ENCODE data around the gene ZNF469.

Gene ZNF469

DNA sequence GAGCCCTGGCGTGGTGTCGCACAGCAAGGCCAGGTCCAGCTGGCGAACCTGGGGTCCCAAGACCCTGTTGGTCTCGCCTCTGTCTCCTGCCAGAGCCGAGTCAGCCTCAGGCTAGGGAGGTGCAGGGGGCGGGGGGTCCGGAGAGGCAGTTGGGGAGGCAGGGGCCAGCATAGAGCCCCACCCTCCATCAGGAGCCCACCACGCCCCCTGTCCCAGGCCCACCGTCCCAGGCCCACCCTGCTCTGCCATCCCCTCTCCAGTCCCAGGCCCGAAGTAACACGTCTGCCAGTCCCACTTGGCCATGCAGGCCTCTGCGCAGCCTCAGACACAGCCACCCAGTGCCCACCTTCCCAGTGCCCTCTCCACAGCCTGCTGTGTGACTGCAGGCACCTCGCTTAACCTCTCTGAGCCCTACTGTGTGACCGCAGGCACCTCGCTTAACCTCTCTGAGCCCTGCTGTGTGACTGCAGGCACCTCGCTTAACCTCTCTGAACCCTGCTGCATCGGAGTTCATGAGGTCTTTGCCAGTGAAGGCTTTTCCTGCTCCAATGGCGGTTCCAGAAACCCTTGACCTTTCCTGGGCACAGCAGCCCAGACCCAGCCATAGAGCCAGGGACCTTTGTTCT, 29.3 kb downstream of the ZNF469 start:
- no peak for DNase-seq

DNA sequence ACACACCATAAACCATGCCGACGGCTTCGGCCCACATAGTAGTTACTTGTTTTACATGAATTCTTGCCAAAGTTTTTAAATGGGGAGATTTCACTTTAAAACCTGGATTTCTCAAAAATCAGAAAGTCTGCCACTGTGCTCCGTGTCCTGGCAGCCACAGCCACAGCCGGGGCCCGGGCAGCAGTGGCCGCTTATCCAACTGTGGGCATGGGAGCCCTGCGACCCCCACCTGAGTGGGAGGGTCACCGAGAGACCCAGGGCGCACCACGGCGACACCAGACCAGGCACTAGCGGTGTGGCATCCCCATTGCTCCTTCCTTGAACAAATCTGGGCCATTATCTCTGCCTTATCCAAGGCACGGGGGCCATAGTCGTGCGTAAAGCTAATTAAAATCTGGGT, 30.0 kb downstream of the ZNF469 start:
- no peak for DNase-seq

DNA sequence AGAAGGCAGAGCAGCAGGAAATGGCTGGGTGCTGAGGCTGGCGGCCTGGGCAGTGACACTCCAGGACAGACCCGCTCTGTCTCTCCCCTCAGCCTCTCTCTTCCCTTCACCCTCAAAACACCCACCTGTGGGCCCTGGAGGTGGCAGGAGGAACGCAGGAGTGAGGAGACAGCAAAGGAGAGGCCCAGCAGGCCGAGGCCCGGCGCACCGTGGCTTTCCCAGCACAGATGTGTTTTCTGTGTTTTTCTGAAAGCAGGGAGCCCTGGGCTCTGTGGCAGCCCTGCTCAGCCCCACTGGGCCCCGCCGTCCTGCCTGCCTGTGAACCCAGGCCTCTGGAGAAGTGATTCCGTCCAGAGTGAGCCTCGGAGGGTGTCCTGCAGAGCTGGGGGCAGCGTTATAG, 30.5 kb downstream of the ZNF469 start:
- no peak for DNase-seq

DNA sequence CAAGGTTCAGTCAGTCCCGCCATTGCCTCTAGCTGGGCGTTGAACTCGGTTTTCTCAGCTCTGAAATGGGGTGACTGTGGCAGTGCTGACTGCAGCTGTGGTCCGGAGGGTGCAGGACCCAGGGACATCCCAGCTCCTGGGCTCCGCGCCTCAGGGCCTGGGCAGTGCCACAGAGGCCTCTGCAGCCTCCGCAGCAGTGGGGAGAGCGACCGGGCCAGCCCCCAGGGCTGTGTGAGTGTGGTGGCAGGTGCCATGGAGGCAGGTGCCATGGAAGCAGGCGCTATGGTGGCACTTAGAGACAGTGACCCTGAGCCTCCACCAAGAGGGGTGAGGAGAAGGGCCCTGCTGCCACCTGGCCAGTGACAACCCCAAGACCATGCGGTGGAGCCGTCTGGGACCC, 30.9 kb downstream of the ZNF469 start:
- no peak for DNase-seq

DNA sequence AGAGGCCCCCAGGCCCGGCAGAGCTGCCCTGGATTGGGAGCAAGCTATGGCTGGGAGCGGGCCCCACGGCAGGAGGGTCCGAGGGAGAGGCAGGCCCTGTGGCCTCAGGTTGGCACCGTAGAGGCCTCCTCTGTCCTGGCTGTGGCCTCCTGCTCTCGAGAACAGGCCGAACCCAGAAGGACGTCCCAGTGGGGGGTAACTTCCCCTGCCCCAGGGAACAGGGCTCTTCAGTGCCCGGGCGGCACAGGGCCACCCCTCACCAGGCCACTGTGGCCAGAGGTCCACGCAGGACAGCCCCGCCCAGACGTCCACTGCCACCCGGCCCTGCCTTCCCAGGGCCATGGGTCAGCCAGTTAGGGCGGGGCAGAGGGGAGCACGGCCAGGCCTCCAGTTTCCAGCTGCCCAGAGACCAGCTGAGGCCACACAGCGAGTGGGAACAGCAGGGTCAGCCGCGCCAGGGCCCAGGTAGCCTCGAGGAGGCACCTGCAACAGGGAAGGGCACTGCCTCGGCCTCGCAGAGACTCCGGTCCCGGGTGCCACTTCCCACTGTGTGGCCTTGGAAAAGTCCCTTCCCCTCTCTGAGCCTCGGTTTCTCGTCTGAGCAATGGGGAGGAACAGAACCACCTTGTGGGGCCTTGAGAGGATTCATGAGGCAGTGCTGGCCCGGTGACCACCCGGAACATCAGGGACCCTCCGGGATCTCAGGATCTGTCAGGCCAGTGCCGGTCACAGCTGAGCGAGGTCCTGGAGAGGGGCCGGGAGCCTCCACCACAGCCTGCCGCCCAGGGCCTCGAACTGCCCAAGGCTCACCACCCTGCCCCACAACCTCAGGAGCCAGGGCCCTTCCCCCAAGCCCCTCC, 32.0 kb downstream of the ZNF469 start:
- DNase-seq = no peak

DNA sequence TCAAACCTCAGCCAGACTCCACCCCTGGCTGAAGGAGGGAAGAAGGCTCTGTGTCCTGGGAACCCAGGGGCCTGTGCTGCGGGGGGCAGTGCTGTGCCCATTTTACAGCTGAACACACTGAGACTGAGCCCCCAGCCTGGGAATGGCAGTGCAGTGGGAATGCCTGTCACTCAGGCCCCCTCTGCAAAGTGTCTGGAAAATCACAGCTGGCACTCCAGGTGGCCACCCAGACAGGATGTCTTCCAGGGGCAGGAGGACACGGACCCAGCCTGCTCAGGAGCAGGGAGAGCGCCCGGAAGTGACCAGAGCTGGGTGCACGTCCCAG, 32.6 kb downstream of the ZNF469 start:
- DNase-seq = no peak

DNA sequence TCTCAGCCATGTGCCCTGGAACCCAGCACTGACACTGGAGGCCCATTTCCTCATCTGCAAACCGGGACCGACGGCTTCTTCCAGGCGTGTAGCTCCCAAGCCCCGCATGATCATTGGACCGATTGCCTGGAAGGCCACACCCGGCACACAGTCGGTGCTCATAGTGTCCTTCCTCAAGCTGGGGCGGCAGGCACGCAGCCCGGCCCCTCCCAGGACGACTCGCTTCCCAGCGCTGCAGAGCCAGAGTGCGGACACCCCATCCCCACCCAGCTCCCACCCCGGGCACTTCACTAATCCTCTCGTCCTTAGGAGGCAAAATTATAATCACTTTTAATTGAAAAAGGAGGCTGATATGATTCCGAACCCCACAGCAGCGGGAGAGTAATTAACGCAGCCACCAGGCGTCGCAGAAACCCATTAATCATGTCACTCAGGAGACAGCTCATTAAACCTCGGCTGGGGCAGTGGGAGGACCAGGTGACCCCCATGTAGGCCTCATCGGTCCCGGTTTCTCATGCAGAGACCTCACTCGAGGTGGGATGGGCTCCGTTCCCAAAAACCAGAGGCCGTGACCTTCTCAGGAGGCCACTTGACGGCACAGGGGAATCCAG, 33.1 kb downstream of the ZNF469 start:
- DNase-seq = no peak

DNA sequence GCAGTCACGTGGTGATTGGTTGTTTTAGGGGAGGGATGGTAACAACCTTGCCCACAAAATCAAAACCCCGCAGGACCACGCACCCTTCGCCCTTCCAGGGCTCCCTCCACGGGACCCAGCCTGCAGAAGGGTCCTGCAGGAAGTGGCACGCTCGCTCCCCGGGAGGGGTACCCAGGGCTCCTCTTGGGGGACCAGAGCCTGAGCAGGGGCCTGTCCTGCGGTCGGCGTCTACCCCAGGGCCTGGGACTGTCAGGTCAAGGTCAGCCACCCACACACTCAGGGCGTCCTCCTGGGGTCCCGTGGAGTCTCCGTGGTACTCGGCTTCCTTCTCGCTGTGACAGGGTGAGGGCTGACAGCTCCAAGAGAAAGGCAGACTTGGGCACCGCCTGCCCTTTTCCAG, 33.9 kb downstream of the ZNF469 start:
- DNase-seq = no peak

DNA sequence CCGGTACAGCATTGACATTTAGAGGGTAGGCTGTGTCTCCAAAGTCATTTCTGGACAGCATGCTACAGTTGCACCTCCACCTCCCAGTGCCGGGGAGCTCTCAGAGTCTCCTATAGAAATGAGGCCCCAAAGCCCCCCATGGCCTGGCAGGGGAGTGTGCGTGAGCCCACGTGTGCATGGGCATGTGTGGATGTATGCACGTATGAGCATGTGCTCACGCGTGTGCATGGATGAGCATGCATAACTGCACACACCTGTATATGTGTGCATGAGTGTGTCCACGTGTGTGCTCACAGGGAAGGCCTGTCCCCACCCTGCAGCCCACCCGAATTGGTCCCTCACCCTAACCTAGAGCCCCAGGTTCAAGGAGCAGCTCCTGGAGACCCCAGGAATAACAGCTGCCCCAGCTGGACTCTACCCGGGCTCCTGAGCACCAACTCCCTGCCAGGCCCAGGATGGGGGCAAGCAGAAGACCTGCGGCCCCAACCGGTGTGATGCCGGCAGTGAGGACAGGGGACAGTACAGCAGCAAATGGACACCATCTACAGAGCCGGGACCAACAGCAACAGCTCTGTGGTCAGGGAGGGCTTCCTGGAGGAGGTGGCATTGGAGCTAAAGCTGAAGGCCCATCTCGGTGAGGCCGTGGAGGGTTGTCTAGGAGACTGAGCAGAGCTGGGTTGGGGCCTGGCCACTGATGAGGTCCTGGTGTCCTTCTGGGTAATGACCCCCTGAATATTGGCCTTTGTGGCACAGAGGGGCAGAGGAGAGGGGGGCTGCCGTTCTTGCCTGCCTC, 35.1 kb downstream of the ZNF469 start:
- DNase-seq = no peak

DNA sequence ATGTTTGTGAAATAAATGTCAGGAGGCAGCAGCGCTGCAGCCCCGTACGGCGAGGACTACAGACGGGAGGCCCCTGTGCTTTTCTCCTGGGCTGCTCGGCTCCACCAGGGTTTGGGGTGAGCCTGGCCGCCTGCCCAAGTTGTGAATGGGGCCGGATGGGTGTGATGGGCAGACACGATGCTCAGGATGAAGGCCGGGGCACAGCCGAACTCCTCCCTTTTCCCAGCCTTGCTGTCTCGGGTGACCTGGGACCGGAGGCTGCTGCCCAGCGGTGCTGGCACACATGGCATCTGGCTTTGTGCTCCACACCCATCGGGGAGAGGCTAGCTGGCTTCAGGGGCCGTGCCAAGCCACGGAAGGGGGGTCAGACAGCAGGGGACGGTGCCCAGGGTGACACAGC, 36.1 kb downstream of the ZNF469 start:
- no peak for DNase-seq

DNA sequence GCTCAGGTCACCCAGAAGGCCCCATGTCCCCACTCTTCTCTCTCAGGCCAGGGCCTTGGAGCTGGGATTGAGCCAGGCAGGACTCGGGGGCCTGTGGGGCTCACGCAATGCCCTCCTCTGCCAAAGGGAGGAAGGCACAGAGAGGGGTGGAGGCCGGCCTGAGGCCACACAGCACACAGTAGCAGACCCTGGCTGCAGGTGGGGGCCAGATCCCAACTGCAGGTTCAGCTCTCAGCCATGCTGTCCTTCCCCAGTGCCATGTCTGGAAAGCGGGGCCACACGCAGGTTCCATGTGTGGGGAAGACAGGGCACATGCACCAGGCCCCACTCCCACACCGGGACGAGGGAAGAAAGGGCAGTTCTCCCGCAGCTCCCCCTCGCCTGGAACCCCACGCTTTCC, 37.0 kb downstream of the ZNF469 start:
- DNase-seq = no peak

DNA sequence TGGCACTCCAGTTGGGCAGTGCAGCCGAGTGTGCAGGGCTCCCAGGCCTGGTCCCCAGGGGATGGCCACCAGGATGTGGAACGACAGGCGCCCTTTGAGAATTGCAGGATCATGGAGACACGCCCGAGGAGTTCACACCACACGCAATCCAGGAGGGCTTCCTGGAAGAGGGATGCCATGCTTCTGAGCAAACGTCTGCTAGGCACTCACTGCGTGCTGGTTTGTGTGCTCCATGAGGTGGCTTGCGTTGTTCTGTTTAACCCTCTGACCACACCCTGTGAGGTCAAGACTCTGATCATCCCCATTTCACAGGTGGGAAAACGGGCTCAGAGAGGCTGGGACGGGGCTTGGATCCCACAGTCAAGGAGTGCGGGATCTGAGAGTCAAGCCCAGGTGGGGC, 37.7 kb downstream of the ZNF469 start:
- no peak for DNase-seq

DNA sequence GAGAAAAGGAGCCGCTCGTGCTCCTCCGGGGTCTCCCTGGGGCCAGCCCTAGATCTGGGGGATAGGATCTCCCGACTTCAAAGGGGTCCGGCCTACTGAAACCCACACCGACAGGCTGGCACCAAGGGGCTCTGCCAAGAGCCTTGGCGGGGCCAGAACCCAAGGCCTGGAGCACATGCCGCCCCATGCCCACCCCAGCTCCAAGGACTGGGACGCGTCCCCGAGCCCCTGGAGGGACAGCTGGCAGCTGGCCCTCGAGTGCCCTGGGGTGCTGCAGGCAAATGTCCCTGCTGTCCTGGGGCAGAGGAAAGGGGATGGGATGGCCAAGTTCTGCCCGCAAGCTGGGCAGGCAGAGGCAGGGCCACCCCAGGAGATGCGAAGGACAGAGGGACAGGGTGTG, 38.5 kb downstream of the ZNF469 start:
- no peak for DNase-seq

DNA sequence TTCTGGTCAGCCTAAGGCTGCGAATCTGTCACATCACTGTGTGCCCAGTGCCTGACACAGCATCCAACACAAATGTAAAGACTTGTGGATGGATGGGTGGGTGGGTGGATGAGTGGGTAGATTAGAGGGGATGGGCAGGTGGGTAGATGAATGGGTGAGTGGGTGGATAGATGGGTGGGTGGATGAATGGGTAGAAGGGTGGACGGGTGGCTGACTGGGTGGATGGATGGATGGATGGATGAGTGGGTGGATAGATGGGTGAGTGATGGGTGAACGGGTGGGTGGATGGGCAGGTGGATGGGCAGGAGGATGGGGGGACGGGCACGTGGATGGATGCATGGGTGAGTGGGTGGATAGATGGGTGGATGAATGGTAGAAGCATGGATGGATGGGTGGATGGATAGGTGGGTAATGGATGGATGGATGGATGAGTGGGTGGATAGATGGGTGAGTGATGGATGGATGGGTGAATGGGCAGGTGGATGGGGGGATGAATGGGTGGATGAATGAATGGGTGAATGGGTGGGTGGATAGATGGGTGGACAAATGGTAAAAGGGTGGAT, 39.2 kb downstream of the ZNF469 start:
- DNase-seq = no peak

DNA sequence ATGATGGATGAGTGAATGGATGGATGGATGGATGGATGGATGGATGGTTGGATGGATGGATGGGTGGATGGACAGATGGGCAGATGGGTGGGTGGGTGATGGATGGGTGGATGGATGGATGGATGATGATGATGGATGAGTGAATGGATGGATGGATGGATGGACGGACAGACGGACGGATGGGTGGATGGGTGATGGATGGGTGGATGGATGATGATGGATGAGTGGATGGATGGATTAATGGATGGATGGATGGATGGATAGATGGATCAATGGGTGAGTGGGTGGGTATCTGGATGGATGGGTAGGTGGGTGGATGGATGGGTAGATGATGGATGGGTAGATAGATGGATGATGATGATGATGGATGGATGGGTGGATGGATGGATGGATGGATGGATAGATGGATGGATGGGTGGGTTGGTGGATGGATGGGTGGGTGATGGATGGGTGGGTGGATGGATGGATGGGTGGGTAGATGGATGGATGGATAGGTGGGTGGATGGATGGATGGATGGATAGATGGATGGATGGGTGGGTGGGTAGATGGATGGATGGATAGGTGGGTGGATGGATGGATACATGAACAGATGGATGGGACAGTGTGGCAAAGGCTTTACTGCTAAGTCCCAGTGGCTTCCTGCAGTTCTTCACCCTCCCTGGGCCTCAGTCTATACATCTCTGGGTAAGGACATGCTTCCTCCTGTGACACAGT, 40.1 kb downstream of the ZNF469 start:
- DNase-seq = no peak

DNA sequence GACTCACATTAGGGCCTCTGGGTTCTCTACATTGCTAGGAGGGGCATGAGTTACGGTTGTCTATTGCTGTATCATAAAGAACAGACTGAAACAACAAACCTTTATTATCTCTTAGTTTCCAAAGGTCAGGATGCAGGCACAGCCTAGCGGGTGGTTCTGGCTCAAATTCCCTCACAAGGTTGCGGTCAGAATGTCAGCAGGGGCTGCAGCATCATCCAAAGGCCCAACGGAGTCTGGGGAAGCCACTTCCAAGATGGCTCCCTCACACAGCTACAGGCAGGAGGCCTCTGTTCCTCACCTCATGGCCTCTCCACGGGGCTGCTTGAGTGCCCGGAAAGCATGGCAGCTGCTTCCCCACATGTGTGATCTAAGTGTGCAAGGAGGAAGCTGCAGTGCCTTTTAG, 40.7 kb downstream of the ZNF469 start:
- no peak for DNase-seq

DNA sequence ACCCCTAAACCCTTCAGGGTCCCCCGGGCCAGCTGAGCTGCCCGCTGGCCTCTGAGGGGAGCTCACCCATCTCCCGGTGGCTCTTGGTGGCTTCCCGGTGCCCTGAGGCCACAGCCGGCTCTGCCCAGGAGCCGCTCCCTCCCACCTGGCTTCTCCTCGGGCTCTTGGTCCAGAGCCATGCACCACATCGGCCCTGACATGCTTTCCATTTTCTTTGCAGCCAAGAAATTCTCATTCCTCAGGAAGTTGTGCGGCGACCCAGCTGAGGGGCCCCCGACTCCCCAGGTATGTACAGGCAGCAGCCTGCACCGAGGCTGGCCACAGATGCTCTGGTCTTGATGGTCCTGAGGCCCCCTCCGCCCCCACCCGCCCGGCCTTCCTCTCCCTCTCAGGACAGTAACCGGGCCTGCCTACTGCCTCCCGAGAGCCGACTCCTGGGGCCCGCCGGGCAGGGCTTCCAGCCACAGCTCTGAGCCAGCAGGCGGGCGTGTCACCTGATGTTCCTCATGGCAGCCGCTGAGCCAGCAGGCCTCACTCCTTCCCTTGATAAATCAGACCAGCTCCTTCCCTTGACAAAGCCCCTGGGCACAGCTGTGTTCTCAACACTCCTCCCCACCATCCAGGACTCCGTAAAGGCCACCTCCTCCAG, 42.0 kb downstream of the ZNF469 start:
- no peak for DNase-seq

DNA sequence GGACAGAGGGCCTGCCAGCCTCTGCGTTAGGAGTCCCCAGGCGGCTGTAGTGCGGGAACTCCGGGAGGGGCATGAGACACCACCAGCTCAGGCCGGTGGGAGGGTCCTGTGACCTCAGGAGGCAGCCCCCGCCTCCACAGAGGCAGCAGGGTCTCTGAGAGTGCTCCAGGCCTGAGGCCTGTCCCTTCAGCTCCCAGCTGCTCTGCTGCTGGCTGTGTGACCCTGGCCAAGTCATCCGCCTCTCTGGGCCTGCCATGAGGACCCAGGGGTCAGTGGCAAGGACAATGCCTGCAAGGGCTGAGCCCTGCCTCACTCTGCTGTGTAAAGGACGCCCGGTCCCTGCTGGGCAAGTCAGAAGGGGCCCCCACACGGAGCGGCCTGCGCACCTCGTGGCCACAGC, 43.3 kb downstream of the ZNF469 start:
- DNase-seq = no peak

DNA sequence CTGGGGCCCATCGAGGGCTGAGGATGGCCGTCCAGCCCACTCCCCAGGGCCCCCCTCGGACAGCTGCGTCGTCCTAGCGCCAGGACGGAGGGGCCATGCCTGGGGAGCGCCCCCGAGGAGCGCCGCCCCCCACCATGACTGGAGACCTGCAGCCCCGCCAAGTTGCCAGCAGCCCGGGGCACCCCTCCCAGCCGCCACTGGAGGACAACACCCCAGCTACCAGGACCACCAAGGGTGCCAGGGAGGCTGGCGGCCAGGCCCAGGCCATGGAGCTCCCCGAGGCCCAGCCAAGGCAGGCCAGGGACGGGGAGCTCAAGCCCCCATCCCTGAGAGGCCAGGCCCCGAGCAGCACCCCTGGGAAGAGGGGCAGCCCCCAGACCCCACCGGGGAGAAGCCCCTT, 44.6 kb downstream of the ZNF469 start:
- DNase-seq = no peak

DNA sequence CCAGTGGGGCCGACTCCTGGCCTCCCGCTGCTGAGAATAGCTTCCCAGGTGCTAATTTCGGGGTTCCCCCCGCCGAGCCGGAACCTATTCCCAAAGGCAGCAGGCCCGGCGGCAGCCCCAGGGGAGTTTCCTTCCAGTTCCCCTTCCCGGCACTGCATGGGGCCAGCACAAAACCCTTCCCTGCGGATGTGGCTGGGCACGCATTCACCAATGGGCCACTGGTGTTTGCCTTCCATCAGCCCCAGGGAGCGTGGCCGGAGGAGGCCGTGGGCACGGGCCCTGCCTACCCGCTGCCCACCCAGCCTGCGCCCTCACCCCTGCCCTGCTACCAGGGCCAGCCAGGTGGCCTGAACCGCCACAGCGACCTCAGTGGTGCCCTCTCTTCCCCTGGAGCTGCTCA, 45.4 kb downstream of the ZNF469 start:
- no peak for DNase-seq

DNA sequence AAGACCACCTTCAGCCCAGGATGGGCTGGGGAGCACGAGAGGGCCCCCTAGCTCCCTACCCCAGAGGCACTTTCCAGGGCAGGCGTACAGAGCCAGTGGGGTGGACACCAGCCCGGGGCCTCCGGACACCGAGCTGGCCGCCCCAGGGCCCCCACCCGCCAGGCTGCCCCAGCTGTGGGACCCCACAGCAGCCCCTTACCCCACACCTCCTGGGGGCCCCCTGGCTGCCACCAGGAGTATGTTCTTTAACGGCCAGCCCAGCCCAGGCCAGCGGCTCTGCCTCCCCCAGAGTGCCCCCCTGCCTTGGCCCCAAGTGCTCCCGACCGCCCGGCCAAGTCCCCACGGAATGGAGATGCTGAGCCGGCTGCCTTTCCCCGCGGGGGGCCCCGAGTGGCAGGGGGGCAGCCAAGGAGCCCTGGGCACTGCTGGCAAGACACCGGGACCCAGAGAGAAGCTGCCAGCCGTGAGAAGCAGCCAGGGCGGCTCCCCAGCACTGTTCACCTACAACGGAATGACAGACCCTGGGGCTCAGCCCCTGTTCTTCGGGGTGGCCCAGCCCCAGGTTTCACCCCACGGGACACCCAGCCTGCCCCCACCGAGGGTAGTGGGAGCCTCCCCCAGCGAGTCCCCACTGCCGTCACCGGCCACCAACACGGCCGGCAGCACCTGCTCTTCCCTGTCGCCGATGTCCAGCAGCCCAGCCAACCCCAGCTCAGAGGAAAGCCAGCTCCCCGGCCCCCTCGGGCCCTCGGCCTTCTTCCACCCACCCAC, 46.0 kb downstream of the ZNF469 start:
- DNase-seq = no peak
